Measurements from ENCODE around the gene SPECC1. TPM values are rescaled to one million over a fixed set of nuclear protein-coding genes. Genes with fewer than 3 reads are reported as not detected.

The SPECC1 gene
- total RNA-seq, 1 experiment from 2014 or later = 46.4 TPM

GRCh38 chr17:20072692-20072992, 63.5 kb downstream of the SPECC1 start:
- H3F3A ChIP-seq (ENCODE audit: low read length, unreplicated experiment) = no peaks in the 10 kb centered on the region
- H3K27me3 ChIP-seq (ENCODE audit: low read length) = no peaks in the 10 kb centered on the region
- no peaks in the 10 kb centered on the region for H3K79me2 ChIP-seq (ENCODE audit: low read length)
- ChIA-PET POLR2A (ENCODE audit: unreplicated experiment) (no interaction called here), CTCF (no interaction called here)
- H3K4me1 ChIP-seq (ENCODE audit: insufficient read depth, low read length) = no peaks in the 10 kb centered on the region
- H3K27ac ChIP-seq (ENCODE audit: low read length) = no peak overlapping the region
- no peak for TF ChIP-seq EZH2phosphoT487 (IDR thresholded peaks at IDR 0.05; ENCODE audit: borderline replicate concordance, low read length)
- intact Hi-C loops (cut with micrococcal nuclease) = no loop called here
- no peaks in the 10 kb centered on the region for H4K20me1 ChIP-seq (ENCODE audit: low read length)
- BruUV-seq (replicated peaks) = no TSS peak
- H3K9ac ChIP-seq (ENCODE audit: low read length) = no peak overlapping the region
- no peaks in the 10 kb centered on the region for H3K9me3 ChIP-seq (ENCODE audit: low read length)
- H3K36me3 ChIP-seq (ENCODE audit: low read depth, low read length) = no peaks in the 10 kb centered on the region
- no peak overlapping the region for H3K4me2 ChIP-seq (ENCODE audit: low read length)
- no peaks in the 10 kb centered on the region for H3K9me2 ChIP-seq (replicated peaks; ENCODE audit: low read length)
- no peak overlapping the region for H3K4me3 ChIP-seq (ENCODE audit: low read length)
- peak; percentile 31; the same call in 1 of the 2 replicates for ATAC-seq
- no peak for DNase-seq
- no peak overlapping the region for H2AFZ ChIP-seq (ENCODE audit: low read length)

GRCh38 chr17:20073055-20073979, 64.2 kb downstream of the SPECC1 start:
- TF ChIP-seq CTCF (conservative IDR thresholded peaks at IDR 0.05; ENCODE audit: low read depth, low read length) (no peak), EZH2 (IDR thresholded peaks at IDR 0.05; ENCODE audit: low read length, unreplicated experiment) (no peak), EZH2phosphoT487 (IDR thresholded peaks at IDR 0.05; ENCODE audit: borderline replicate concordance, low read length) (no peak)
- CTCF ChIA-PET = no interaction called here
- no peak overlapping the region for H3K27ac ChIP-seq (ENCODE audit: low read length)

GRCh38 chr17:20074001-20074400, 64.8 kb downstream of the SPECC1 start:
- POLR2A ChIA-PET (ENCODE audit: unreplicated experiment) = no interaction called here
- no peaks in the 10 kb centered on the region for H3K36me3 ChIP-seq (ENCODE audit: low read depth, low read length)
- no peak overlapping the region for H2AFZ ChIP-seq (ENCODE audit: low read length)
- no peaks in the 10 kb centered on the region for H3K9me3 ChIP-seq (ENCODE audit: low read length)
- H3K27ac ChIP-seq (ENCODE audit: low read length) = no peak overlapping the region
- DNase-seq (no peak), ATAC-seq (no peak)
- no peaks in the 10 kb centered on the region for H3K27me3 ChIP-seq (ENCODE audit: low read length)
- H3K4me1 ChIP-seq (ENCODE audit: insufficient read depth, low read length) = no peaks in the 10 kb centered on the region
- H3K79me2 ChIP-seq (ENCODE audit: low read length) = no peaks in the 10 kb centered on the region
- no peak overlapping the region for H3K9ac ChIP-seq (ENCODE audit: low read length)
- no peaks in the 10 kb centered on the region for H3K9me2 ChIP-seq (replicated peaks; ENCODE audit: low read length)
- no peak overlapping the region for H3K4me3 ChIP-seq (ENCODE audit: low read length)
- BruUV-seq (replicated peaks) = no TSS peak
- CTCF ChIA-PET = no interaction called here
- intact Hi-C loops (cut with micrococcal nuclease) = no loop called here
- no peaks in the 10 kb centered on the region for H3F3A ChIP-seq (ENCODE audit: low read length, unreplicated experiment)
- no peaks in the 10 kb centered on the region for H4K20me1 ChIP-seq (ENCODE audit: low read length)
- H3K4me2 ChIP-seq (ENCODE audit: low read length) = no peak overlapping the region
- TF ChIP-seq CTCF (conservative IDR thresholded peaks at IDR 0.05; ENCODE audit: low read depth, low read length) (no peak), EZH2 (IDR thresholded peaks at IDR 0.05; ENCODE audit: low read length, unreplicated experiment) (no peak), EZH2phosphoT487 (IDR thresholded peaks at IDR 0.05; ENCODE audit: borderline replicate concordance, low read length) (no peak)

More at GRCh38 chr17:20073055-20073979, 64.2 kb downstream of the SPECC1 start:
- POLR2A ChIA-PET (ENCODE audit: unreplicated experiment) = no interaction called here
- H3K9ac ChIP-seq (ENCODE audit: low read length) = no peak overlapping the region
- no peak for ATAC-seq
- no peaks in the 10 kb centered on the region for H3K27me3 ChIP-seq (ENCODE audit: low read length)
- no peaks in the 10 kb centered on the region for H3F3A ChIP-seq (ENCODE audit: low read length, unreplicated experiment)
- H3K36me3 ChIP-seq (ENCODE audit: low read depth, low read length) = no peaks in the 10 kb centered on the region
- no peaks in the 10 kb centered on the region for H4K20me1 ChIP-seq (ENCODE audit: low read length)
- H2AFZ ChIP-seq (ENCODE audit: low read length) = no peak overlapping the region
- no peaks in the 10 kb centered on the region for H3K79me2 ChIP-seq (ENCODE audit: low read length)
- no peak for DNase-seq
- H3K9me3 ChIP-seq (ENCODE audit: low read length) = no peaks in the 10 kb centered on the region
- BruUV-seq (replicated peaks) = no TSS peak
- H3K4me2 ChIP-seq (ENCODE audit: low read length) = no peak overlapping the region
- intact Hi-C loops (cut with micrococcal nuclease) = no loop called here
- no peaks in the 10 kb centered on the region for H3K4me1 ChIP-seq (ENCODE audit: insufficient read depth, low read length)
- H3K9me2 ChIP-seq (replicated peaks; ENCODE audit: low read length) = no peaks in the 10 kb centered on the region
- no peak overlapping the region for H3K4me3 ChIP-seq (ENCODE audit: low read length)

All from PC-3 (cell line).